BLaER1 (cell line): ENCODE results near the gene VASH2.
"Not testable (repeated sequence)": the region's sequence is repeated elsewhere in the genome, so short reads cannot be mapped to it uniquely, and the experiment has no call there.

Experiments used
- H3K27ac ChIP-seq: shearing (Covaris generic); formaldehyde crosslinking; 2 replicates; pipeline ENCODE4 v1.8.1; 2022
- H3K27me3 ChIP-seq: shearing (Covaris generic); formaldehyde crosslinking; 2 replicates; pipeline ENCODE4 v1.8.1; 2022
- H3K36me3 ChIP-seq: shearing (Covaris generic); formaldehyde crosslinking; 2 replicates; pipeline ENCODE4 v1.8.1; 2022
- H3K4me1 ChIP-seq: shearing (Covaris generic); formaldehyde crosslinking; 2 replicates; pipeline ENCODE4 v1.8.1; 2022
- H3K4me2 ChIP-seq: shearing (Covaris generic); formaldehyde crosslinking; 2 replicates; pipeline ENCODE4 v1.8.1; 2022
- H3K4me3 ChIP-seq: shearing (Covaris generic); formaldehyde crosslinking; 2 replicates; pipeline ENCODE4 v1.8.1; 2022
- H3K9ac ChIP-seq: shearing (Covaris generic); formaldehyde crosslinking; 2 replicates; pipeline ENCODE4 v1.8.1; 2022
- H3K9me3 ChIP-seq: shearing (Covaris generic); formaldehyde crosslinking; 2 replicates; pipeline ENCODE4 v1.8.1; 2022
- H4K20me1 ChIP-seq: shearing (Covaris generic); formaldehyde crosslinking; 2 replicates; pipeline ENCODE4 v1.8.1; 2022
- Cebpa-rat ChIP-seq: shearing (Covaris generic); IDR thresholded peaks from 2 replicates; pipeline ENCODE4 v1.8.1; 2022

The VASH2 gene

DNA sequence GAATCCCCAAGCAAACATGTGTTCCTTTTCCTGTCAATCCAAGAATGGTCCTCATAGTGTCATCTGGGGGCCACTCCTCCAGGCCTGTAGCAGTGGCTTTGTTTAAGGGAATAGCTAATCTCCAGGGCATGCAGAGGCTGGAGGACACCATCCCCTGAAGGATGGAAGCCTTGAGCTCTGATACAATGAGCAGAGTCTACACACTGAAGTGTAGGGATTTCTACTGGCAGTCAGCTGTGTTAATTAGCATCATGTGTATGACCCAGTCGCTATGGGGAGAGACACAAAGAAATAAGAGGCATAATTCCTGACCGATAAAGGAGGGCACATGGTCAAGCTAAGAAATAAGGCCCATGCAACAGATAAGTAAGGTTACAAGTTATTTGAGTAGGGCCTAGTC is 36.2 kb downstream of the VASH2 start:
- no peaks in the 10 kb centered on the region for H3K9me3 ChIP-seq
- H3K9ac ChIP-seq, result no peak overlapping the region
- TF ChIP-seq Cebpa-rat, result no peak
- H3K27ac ChIP-seq, result no peak overlapping the region
- H3K4me1 ChIP-seq, result peaks cover 10% of the 10 kb centered on the region
- no peaks in the 10 kb centered on the region for H4K20me1 ChIP-seq
- no peak overlapping the region for H3K4me3 ChIP-seq
- no peak overlapping the region for H3K4me2 ChIP-seq
- peaks cover 79% of the 10 kb centered on the region for H3K36me3 ChIP-seq
- H3K27me3 ChIP-seq, result no peaks in the 10 kb centered on the region

DNA sequence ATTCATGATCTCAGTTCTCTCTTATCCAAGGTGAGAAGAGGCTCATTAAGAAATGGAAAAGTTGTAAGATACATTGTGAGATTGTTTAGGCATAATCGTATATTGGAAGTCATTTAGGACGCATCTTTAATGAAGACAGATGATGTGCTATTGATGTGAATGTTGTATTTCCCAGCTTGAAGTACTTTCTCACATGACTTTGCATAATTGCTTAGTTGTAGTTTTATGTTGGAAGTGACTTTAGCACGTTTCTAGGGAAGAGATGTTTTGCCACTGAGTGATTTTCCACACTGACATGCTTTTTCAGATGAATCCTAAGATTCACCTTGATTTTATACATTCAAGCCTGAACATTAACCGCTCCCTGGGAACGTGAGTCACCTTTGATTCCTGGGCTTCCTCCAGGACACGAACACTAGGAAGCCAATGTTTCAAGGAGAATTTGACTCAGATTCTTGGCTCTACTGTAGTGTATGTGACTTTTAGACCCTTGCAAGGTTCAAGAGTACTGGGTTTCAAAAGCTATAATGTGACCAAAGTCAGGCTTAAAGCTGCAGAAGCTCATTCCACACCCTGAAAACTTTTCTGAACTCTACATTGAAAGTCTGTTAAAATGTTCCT is 37.5 kb downstream of the VASH2 start:
- Histone ChIP-seq H4K20me1 (no peaks in the 10 kb centered on the region), H3K4me3 (no peak overlapping the region), H3K9ac (no peak overlapping the region), H3K27ac (no peak overlapping the region), H3K27me3 (no peaks in the 10 kb centered on the region), H3K9me3 (no peaks in the 10 kb centered on the region), H3K4me1 (no peaks in the 10 kb centered on the region), H3K36me3 (peaks cover 82% of the 10 kb centered on the region), H3K4me2 (no peak overlapping the region)
- TF ChIP-seq Cebpa-rat, result no peak

DNA sequence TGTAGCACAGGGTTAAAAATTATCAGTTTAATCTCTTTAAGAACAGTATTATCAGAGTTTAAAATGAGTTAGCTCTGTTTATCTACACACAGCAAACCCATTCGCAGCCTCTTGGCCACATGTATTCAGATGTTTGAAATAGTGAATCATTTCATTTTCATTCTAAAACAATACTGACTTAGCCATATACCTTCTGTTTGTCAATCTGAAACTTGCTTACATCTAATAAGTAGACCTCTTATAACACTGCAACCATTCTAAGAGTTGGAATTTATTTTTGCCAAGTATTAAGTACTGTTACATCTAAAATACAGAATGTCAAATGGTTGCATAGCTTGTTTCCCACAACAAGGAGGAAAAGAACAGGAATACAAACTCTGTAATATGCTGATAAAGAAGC is 39.9 kb downstream of the VASH2 start:
- no peak overlapping the region for H3K4me3 ChIP-seq
- no peak overlapping the region for H3K4me2 ChIP-seq
- H3K9ac ChIP-seq, result no peak overlapping the region
- H3K9me3 ChIP-seq, result no peaks in the 10 kb centered on the region
- H3K36me3 ChIP-seq, result peaks cover 71% of the 10 kb centered on the region
- H4K20me1 ChIP-seq, result no peaks in the 10 kb centered on the region
- TF ChIP-seq Cebpa-rat, result no peak
- H3K27ac ChIP-seq, result no peak overlapping the region
- H3K27me3 ChIP-seq, result no peaks in the 10 kb centered on the region
- H3K4me1 ChIP-seq, result no peaks in the 10 kb centered on the region

DNA sequence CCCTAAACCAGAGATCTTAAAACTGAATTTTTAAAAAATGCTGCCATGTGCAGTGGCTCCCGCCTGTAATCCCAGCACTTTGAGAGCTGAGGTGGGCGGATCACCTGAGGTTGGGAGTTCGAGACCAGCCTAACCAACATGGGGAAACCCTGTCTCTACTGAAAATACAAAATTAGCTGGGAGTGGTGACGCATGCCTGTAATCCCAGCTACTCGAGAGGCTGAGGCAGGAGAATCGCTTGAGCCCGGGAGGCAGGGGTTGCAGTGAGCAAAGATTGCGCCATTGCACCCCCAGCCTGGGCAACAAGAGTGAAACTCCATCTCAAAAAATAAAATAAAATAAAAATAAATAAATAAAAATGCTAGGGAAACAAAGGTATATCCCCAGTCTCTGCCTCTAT is 43.6 kb downstream of the VASH2 start:
- peaks cover 60% of the 10 kb centered on the region for H3K36me3 ChIP-seq
- H3K4me1 ChIP-seq, H3K4me2 ChIP-seq, H3K27ac ChIP-seq, H3K9ac ChIP-seq, H3K4me3 ChIP-seq, H3K9me3 ChIP-seq, H4K20me1 ChIP-seq, H3K27me3 ChIP-seq: not testable (repeated sequence)

DNA sequence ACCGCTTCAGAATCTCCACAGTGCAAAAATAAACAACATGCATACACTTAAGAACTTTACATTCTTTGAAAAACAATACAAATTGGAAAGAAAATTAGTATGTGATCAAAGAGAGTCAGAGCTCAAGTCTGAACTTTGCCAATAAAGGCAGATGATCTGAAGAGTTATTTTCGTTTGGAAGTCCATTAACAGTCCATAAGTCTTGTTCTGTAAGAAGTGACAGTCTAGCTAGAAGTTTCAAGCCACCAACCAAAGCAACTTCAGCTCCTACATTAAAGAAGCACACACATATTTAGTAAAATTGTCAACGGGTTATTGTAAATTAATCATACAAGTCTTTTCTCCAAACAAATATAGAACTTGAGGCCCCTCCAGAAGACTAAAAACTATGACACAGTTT is 44.6 kb downstream of the VASH2 start:
- Histone ChIP-seq H3K9me3 (no peaks in the 10 kb centered on the region), H3K27ac (no peak overlapping the region), H3K4me3 (no peak overlapping the region), H3K4me1 (no peaks in the 10 kb centered on the region), H3K4me2 (no peak overlapping the region), H3K9ac (no peak overlapping the region), H3K36me3 (peaks cover 57% of the 10 kb centered on the region), H4K20me1 (no peaks in the 10 kb centered on the region), H3K27me3 (no peaks in the 10 kb centered on the region)
- no peak for TF ChIP-seq Cebpa-rat

DNA sequence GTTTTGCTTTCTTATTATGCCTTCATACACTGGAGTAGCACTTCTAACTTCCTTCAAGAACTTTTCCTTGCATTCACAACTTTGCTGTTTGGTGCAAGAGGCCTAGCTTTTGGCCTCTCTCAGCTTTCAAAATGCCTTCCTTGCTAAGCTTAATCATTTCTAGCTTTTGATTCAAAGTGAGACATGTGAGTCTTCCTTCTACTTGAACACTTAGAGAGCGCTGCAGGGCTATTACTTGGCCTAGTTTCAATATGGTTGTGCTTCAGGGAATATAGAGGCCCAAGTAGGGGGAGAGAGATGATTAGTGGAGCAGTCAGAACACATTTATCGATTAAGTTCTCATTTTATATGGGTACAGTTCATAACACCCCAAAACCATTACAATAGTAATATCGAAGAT is 52.9 kb downstream of the VASH2 start:
- Histone ChIP-seq H3K9ac (no peak overlapping the region), H3K4me1 (no peaks in the 10 kb centered on the region), H3K27ac (no peak overlapping the region), H4K20me1 (no peaks in the 10 kb centered on the region), H3K4me2 (no peak overlapping the region), H3K9me3 (no peaks in the 10 kb centered on the region), H3K36me3 (peaks cover 72% of the 10 kb centered on the region), H3K4me3 (no peak overlapping the region), H3K27me3 (no peaks in the 10 kb centered on the region)
- TF ChIP-seq Cebpa-rat, result no peak

DNA sequence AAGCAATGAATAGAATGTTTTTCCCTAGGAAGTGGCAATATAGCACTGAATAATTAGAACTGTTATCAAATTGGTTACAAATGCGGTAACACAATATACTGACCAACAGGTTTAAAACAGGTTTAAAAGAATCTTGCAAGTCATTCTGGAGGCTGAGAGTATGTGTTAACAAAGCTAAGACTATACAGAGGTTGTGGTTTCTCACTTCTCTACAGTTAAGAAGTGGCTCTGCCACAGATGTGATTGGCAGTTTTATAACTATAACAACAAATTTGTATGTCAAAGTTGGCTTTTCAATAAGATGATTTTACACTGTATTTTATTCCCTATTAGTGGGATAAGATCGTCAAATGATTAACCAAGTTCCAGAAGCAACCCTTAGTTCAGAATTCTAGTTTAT is 58.2 kb downstream of the VASH2 start:
- H3K9ac ChIP-seq, result no peak overlapping the region
- H3K27ac ChIP-seq, result no peak overlapping the region
- TF ChIP-seq Cebpa-rat, result no peak
- H3K4me2 ChIP-seq, result no peak overlapping the region
- peaks cover 68% of the 10 kb centered on the region for H3K36me3 ChIP-seq
- no peaks in the 10 kb centered on the region for H3K4me1 ChIP-seq
- H4K20me1 ChIP-seq, result no peaks in the 10 kb centered on the region
- H3K27me3 ChIP-seq, result no peaks in the 10 kb centered on the region
- H3K4me3 ChIP-seq, result no peak overlapping the region
- H3K9me3 ChIP-seq, result no peaks in the 10 kb centered on the region

DNA sequence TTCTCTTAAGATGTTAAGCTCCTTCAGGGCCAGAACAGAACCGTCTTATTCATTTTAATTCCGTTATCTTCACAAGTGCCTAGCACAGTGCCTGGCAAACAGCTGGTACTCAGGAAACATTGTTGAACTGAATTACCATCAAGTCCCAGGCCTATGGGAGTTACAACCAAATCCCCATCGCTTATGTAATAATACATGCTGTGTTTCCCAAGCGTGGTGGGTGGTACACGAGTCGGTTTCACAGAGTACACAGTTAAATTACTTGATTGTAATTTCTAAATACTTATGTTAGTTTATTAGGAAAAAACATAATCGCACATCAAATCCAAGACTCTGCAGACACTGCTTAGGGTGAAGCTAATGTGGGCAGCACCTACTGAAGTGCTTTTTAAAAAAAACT is 64.3 kb downstream of the VASH2 start:
- Histone ChIP-seq H3K36me3 (peaks cover 27% of the 10 kb centered on the region), H4K20me1 (no peaks in the 10 kb centered on the region), H3K9me3 (no peaks in the 10 kb centered on the region), H3K27ac (peak overlapping the region; percentile 91), H3K27me3 (no peaks in the 10 kb centered on the region), H3K4me2 (peak overlapping the region; percentile 85), H3K9ac (peak overlapping the region; percentile 93), H3K4me3 (peak overlapping the region; percentile 75), H3K4me1 (peaks cover 18% of the 10 kb centered on the region)
- no peak for TF ChIP-seq Cebpa-rat

DNA sequence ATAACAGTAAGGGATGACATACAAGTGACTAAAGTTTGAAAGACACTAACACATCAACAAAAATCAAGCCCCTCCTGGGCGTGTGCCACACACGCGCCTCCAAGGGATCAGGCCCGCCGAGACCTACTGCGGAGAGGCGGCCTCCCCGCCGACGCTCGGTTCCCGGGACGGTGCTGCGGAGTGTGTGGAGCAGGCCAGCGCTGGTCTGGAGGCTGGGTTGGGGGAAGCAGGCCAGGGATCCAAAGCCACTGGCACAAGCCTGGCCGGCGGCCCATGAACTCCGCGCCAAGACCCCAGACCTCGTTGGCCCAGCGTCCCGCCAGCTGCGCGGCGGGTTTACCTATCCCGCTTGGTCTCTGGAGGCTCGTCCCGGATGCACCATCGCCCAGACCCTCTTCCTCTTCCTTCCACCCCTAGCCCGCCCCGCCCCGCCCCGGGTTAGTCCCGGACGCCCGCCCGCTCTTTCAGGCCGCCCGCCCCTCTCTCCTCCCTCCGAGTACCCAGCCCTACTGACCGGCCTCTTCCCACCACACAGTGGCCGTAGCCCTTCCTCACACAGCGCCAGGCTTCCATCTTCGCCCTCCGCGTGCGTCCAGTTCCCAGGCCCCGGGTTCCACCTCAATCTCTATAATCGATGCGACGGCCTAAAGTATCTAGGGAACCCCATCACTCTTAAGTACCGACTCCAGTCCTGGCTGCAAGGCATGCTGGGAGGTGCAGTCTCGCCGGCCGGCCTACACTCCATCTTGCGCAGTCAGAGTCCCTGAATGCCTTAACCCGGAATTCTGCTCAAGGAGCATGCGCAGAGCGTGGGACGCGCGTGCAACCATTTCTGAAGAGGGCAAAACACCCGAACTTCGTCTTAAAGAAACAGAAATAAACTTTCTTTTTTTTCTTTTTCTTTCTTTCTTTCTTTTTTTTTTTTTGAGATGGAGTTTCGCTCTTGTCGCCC is 65.0 kb downstream of the VASH2 start, which contains the start of gene ANGEL2:
TSS of gene ANGEL2 (minus strand) at position 769 of the 952 bp plus-strand sequence. CDS start at position 573, 196 bp downstream.
- Histone ChIP-seq H3K27ac (peak within 1 kb of the TSS; percentile 91), H3K4me2 (peak within 1 kb of the TSS; percentile 85), H3K9me3 (no peaks in the 10 kb centered on the region), H3K4me1 (peaks cover 18% of the 10 kb centered on the region), H3K36me3 (peaks cover 21% of the 10 kb centered on the region), H4K20me1 (no peaks in the 10 kb centered on the region), H3K27me3 (no peaks in the 10 kb centered on the region), H3K4me3 (peak within 1 kb of the TSS; percentile 75), H3K9ac (peak within 1 kb of the TSS; percentile 93)
- no peak for TF ChIP-seq Cebpa-rat
